GM23338 (cell line): ENCODE measurements around the gene TRAPPC10. TPM values are rescaled to one million over a fixed set of nuclear protein-coding genes. Genes with fewer than 3 reads are reported as not detected.

Experiments
- ATAC-seq: fragments of 200-7000 bp; cut with Tn5 transposase; 3 replicates; pipeline ENCODE4 v1.9.1; 2020
- DNase-seq: peaks from one replicate; pipeline ENCODE4 v3.0.0-alpha.2; 2015; ENCODE audit warnings: low spot score
- H2AFZ ChIP-seq: fragments of 200-600 bp; sonication (generic); 2 replicates; pipeline ENCODE4 v1.8.0; 2016; ENCODE audit warnings: antibody characterized with exemption, mild to moderate bottlenecking, moderate library complexity
- H3F3A ChIP-seq: fragments of 200-600 bp; sonication (generic); replicated peaks from 2 replicates; pipeline ENCODE4 v1.8.0; 2017; ENCODE audit warnings: antibody characterized with exemption, mixed run types, low read depth
- H3K27ac ChIP-seq: fragments of 200-600 bp; sonication (generic); 2 replicates; pipeline ENCODE4 v1.6.1; 2016; ENCODE audit warnings: low read depth
- H3K27me3 ChIP-seq: fragments of 200-600 bp; sonication (generic); 2 replicates; pipeline ENCODE4 v1.8.0; 2016; ENCODE audit warnings: mild to moderate bottlenecking, mixed run types, moderate library complexity; ENCODE audit not compliant: insufficient read depth
- H3K36me3 ChIP-seq: fragments of 200-600 bp; sonication (generic); 2 replicates; pipeline ENCODE4 v1.8.0; 2016; ENCODE audit warnings: mild to moderate bottlenecking; ENCODE audit not compliant: insufficient read depth
- H3K4me1 ChIP-seq: fragments of 200-600 bp; sonication (generic); 2 replicates; pipeline ENCODE4 v1.8.0; 2016; ENCODE audit warnings: mild to moderate bottlenecking, moderate library complexity; ENCODE audit not compliant: insufficient read depth
- H3K4me2 ChIP-seq: fragments of 200-600 bp; sonication (generic); 2 replicates; pipeline ENCODE4 v1.7.1; 2017; ENCODE audit warnings: mixed run types
- H3K4me3 ChIP-seq: fragments of 200-600 bp; sonication (generic); 2 replicates; pipeline ENCODE4 v1.6.1; 2016; ENCODE audit warnings: mixed run types
- H3K79me2 ChIP-seq: fragments of 200-600 bp; sonication (generic); replicated peaks from 2 replicates; pipeline ENCODE4 v1.8.0; 2017; ENCODE audit warnings: mild to moderate bottlenecking; ENCODE audit not compliant: insufficient read depth
- H3K9me2 ChIP-seq: fragments of 200-600 bp; sonication (generic); 2 replicates; pipeline ENCODE4 v1.8.0; 2017; ENCODE audit not compliant: insufficient read depth
- H4K20me1 ChIP-seq: fragments of 200-600 bp; sonication (generic); replicated peaks from 2 replicates; pipeline ENCODE4 v1.8.0; 2017; ENCODE audit warnings: mild to moderate bottlenecking; ENCODE audit not compliant: insufficient read depth
- H3K27ac Mint-ChIP-seq: 2 replicates; pipeline ENCODE4 v1.8.0; 2020; ENCODE audit warnings: inconsistent platforms, mild to moderate bottlenecking, moderate library complexity, mixed read lengths
- H3K27me3 Mint-ChIP-seq: 3 replicates; pipeline ENCODE4 v1.8.0; 2022; ENCODE audit warnings: low read depth, mild to moderate bottlenecking, moderate library complexity, mixed read lengths, inconsistent platforms; ENCODE audit not compliant: insufficient read depth, poor library complexity
- H3K36me3 Mint-ChIP-seq: 3 replicates; pipeline ENCODE4 v1.8.0; 2021; ENCODE audit warnings: low read depth, mild to moderate bottlenecking, inconsistent platforms, moderate library complexity, mixed read lengths
- H3K4me1 Mint-ChIP-seq: 3 replicates; pipeline ENCODE4 v1.8.0; 2020; ENCODE audit warnings: mild to moderate bottlenecking, inconsistent platforms, mixed read lengths
- H3K4me3 Mint-ChIP-seq: 3 replicates; pipeline ENCODE4 v1.8.0; 2021; ENCODE audit warnings: moderate library complexity, mild to moderate bottlenecking, inconsistent platforms, mixed read lengths
- H3K9me3 Mint-ChIP-seq: 3 replicates; pipeline ENCODE4 v1.8.0; 2020; ENCODE audit warnings: moderate library complexity, mild to moderate bottlenecking, inconsistent platforms, mixed read lengths
- EZH2 ChIP-seq: fragments of 200-600 bp; sonication (generic); IDR thresholded peaks from one replicate; pipeline ENCODE4 v1.8.0; 2017; ENCODE audit warnings: antibody characterized with exemption, mild to moderate bottlenecking, low read depth; ENCODE audit not compliant: unreplicated experiment
- EZH2phosphoT487 ChIP-seq: fragments of 200-600 bp; sonication (generic); IDR thresholded peaks from one replicate; pipeline ENCODE4 v1.8.1; 2018; ENCODE audit warnings: antibody characterized with exemption; ENCODE audit not compliant: unreplicated experiment
- JUNB ChIP-seq: IDR thresholded peaks from one replicate; pipeline ENCODE4 v1.6.1; 2016; ENCODE audit warnings: antibody characterized with exemption; ENCODE audit not compliant: unreplicated experiment
- NANOG ChIP-seq: IDR thresholded peaks from 2 replicates; pipeline ENCODE4 v1.6.1; 2016; ENCODE audit warnings: antibody characterized with exemption, borderline replicate concordance
- ZNF114 ChIP-seq: fragments of 250-450 bp; sonication (Bioruptor Pico); IDR thresholded peaks from 2 replicates; pipeline ENCODE4 v1.5.0; 2020; ENCODE audit warnings: mild to moderate bottlenecking, moderate library complexity
- ZNF331 ChIP-seq: fragments of 250-450 bp; sonication (Bioruptor Pico); IDR thresholded peaks from 2 replicates; pipeline ENCODE4 v1.5.0; 2020; ENCODE audit warnings: low read depth, mild to moderate bottlenecking, moderate library complexity
- polyA plus RNA-seq: library from polyadenylated mRNA; unstranded; fragments of >200 nt; fragmentation: Nextera tagmentation; extraction: Ambion mirVana; gene quantifications from 2 replicates; pipeline ENCODE4 v1.2.1, GENCODE V29; 2016
- total RNA-seq: library from RNA; depleted of rRNA; stranded (reverse); fragments of >200 nt; shearing (Covaris generic); gene quantifications from 2 replicates; pipeline ENCODE4 v1.2.3, GENCODE V29; 2014
- TF ChIP-seq, protein P1 (sequence below): fragments of 250-450 bp; sonication (Bioruptor Pico); IDR thresholded peaks from 2 replicates; pipeline ENCODE4 v1.5.0; 2020; ENCODE audit warnings: mild to moderate bottlenecking, moderate library complexity

The TRAPPC10 gene
- total and polyA plus RNA-seq, 2 experiments from 2014 or later = 14.0 to 27.1 TPM

GRCh38 chr21:44066116-44066515 lies 54.0 kb downstream of the TRAPPC10 start:
- H3K27ac ChIP-seq = 0 out of 2 replicates have a peak overlapping the region, but pooled peaks have one; percentile 55
- H3F3A ChIP-seq = no peaks in the 10 kb centered on the region
- peaks cover 22% of the 10 kb centered on the region for H3K36me3 Mint-ChIP-seq
- H3K9me2 ChIP-seq = no peaks in the 10 kb centered on the region
- peaks cover 26% of the 10 kb centered on the region for H3K36me3 ChIP-seq
- ATAC-seq (no peak), DNase-seq (no peak)
- no peak overlapping the region for H2AFZ ChIP-seq
- H3K27me3 ChIP-seq = no peaks in the 10 kb centered on the region
- H3K79me2 ChIP-seq = peaks cover 16% of the 10 kb centered on the region
- TF ChIP-seq, protein P1, sequence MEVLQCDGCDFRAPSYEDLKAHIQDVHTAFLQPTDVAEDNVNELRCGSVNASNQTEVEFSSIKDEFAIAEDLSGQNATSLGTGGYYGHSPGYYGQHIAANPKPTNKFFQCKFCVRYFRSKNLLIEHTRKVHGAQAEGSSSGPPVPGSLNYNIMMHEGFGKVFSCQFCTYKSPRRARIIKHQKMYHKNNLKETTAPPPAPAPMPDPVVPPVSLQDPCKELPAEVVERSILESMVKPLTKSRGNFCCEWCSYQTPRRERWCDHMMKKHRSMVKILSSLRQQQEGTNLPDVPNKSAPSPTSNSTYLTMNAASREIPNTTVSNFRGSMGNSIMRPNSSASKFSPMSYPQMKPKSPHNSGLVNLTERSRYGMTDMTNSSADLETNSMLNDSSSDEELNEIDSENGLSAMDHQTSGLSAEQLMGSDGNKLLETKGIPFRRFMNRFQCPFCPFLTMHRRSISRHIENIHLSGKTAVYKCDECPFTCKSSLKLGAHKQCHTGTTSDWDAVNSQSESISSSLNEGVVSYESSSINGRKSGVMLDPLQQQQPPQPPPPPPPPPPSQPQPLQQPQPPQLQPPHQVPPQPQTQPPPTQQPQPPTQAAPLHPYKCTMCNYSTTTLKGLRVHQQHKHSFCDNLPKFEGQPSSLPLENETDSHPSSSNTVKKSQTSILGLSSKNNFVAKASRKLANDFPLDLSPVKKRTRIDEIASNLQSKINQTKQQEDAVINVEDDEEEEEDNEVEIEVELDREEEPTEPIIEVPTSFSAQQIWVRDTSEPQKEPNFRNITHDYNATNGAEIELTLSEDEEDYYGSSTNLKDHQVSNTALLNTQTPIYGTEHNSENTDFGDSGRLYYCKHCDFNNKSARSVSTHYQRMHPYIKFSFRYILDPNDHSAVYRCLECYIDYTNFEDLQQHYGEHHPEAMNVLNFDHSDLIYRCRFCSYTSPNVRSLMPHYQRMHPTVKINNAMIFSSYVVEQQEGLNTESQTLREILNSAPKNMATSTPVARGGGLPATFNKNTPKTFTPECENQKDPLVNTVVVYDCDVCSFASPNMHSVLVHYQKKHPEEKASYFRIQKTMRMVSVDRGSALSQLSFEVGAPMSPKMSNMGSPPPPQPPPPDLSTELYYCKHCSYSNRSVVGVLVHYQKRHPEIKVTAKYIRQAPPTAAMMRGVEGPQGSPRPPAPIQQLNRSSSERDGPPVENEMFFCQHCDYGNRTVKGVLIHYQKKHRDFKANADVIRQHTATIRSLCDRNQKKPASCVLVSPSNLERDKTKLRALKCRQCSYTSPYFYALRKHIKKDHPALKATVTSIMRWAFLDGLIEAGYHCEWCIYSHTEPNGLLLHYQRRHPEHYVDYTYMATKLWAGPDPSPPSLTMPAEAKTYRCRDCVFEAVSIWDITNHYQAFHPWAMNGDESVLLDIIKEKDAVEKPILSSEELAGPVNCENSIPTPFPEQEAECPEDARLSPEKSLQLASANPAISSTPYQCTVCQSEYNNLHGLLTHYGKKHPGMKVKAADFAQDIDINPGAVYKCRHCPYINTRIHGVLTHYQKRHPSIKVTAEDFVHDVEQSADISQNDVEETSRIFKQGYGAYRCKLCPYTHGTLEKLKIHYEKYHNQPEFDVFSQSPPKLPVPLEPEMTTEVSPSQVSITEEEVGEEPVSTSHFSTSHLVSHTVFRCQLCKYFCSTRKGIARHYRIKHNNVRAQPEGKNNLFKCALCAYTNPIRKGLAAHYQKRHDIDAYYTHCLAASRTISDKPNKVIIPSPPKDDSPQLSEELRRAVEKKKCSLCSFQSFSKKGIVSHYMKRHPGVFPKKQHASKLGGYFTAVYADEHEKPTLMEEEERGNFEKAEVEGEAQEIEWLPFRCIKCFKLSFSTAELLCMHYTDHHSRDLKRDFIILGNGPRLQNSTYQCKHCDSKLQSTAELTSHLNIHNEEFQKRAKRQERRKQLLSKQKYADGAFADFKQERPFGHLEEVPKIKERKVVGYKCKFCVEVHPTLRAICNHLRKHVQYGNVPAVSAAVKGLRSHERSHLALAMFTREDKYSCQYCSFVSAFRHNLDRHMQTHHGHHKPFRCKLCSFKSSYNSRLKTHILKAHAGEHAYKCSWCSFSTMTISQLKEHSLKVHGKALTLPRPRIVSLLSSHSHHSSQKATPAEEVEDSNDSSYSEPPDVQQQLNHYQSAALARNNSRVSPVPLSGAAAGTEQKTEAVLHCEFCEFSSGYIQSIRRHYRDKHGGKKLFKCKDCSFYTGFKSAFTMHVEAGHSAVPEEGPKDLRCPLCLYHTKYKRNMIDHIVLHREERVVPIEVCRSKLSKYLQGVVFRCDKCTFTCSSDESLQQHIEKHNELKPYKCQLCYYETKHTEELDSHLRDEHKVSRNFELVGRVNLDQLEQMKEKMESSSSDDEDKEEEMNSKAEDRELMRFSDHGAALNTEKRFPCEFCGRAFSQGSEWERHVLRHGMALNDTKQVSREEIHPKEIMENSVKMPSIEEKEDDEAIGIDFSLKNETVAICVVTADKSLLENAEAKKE (CRISPR knock-in tag) = no peak
- TF ChIP-seq ZNF331 (no peak), EZH2phosphoT487 (no peak), ZNF114 (CRISPR knock-in tag) (no peak), JUNB (no peak), EZH2 (no peak), NANOG (no peak)
- no peak overlapping the region for H3K4me3 Mint-ChIP-seq
- H3K4me1 ChIP-seq = no peaks in the 10 kb centered on the region
- no peak overlapping the region for H3K4me2 ChIP-seq
- H4K20me1 ChIP-seq = peaks cover 6% of the 10 kb centered on the region
- H3K4me1 Mint-ChIP-seq = peaks cover 6% of the 10 kb centered on the region
- H3K27ac Mint-ChIP-seq = peak overlapping the region; percentile 73
- H3K9me3 Mint-ChIP-seq = no peaks in the 10 kb centered on the region
- peaks cover 5% of the 10 kb centered on the region for H3K27me3 Mint-ChIP-seq
- H3K4me3 ChIP-seq = no peak overlapping the region
